ENCODE measurements around the gene NINJ1.

Gene NINJ1

DNA sequence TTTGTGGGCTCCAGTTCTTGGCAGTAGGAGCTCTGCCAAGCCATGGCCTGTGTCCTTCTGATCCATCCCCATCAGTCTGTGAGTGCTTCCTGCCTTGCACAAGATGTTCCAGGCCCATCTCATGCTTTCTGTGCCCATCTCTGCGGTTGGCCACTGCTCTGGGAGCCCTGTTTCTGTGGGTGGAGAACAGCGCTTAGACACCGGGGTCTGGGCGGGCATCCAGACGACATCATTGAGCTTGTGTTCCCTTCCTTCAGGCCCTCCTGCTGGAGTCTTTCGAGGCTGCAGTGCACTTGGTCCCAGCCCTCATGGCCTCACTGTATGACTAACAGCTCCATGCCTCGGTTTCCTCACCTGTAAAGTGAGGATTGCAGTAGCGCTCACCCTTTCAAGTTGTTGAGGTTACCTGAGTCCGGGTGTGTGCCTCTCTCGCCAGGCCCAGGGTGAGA, 52.9 kb downstream of the NINJ1 start:
- no peaks in the 10 kb centered on the region for H3K27me3 ChIP-seq (ENCODE audit: insufficient read depth, low read length, poor library complexity, severe bottlenecking)
- H3K79me2 ChIP-seq (ENCODE audit: insufficient read depth, low read length), result no peaks in the 10 kb centered on the region
- H3K9me3 ChIP-seq (ENCODE audit: insufficient read depth, low read depth, low read length), result no peaks in the 10 kb centered on the region
- H4K20me1 ChIP-seq (ENCODE audit: insufficient read depth, low read length, poor library complexity, severe bottlenecking), result no peaks in the 10 kb centered on the region
- H3K9me2 ChIP-seq (replicated peaks; ENCODE audit: low read depth, low read length), result no peaks in the 10 kb centered on the region
- H2AFZ ChIP-seq (ENCODE audit: low read length), result no peak overlapping the region
- peaks cover 36% of the 10 kb centered on the region for H3K4me1 ChIP-seq (ENCODE audit: insufficient read depth, low read length, poor library complexity, severe bottlenecking)
- H3K4me2 ChIP-seq (ENCODE audit: low read depth, low read length, poor library complexity, severe bottlenecking), result no peak overlapping the region
- TF ChIP-seq EZH2phosphoT487 (IDR thresholded peaks at IDR 0.05; ENCODE audit: borderline replicate concordance), result no peak
- TF ChIP-seq, protein P1, sequence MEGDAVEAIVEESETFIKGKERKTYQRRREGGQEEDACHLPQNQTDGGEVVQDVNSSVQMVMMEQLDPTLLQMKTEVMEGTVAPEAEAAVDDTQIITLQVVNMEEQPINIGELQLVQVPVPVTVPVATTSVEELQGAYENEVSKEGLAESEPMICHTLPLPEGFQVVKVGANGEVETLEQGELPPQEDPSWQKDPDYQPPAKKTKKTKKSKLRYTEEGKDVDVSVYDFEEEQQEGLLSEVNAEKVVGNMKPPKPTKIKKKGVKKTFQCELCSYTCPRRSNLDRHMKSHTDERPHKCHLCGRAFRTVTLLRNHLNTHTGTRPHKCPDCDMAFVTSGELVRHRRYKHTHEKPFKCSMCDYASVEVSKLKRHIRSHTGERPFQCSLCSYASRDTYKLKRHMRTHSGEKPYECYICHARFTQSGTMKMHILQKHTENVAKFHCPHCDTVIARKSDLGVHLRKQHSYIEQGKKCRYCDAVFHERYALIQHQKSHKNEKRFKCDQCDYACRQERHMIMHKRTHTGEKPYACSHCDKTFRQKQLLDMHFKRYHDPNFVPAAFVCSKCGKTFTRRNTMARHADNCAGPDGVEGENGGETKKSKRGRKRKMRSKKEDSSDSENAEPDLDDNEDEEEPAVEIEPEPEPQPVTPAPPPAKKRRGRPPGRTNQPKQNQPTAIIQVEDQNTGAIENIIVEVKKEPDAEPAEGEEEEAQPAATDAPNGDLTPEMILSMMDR (conservative IDR thresholded peaks at IDR 0.05; ENCODE audit: low read length), result no peak
- H3F3A ChIP-seq (ENCODE audit: low read depth), result no peaks in the 10 kb centered on the region
- no peak overlapping the region for H3K9ac ChIP-seq (ENCODE audit: low read depth, low read length, poor library complexity, severe bottlenecking)
- no peaks in the 10 kb centered on the region for H3K36me3 ChIP-seq (ENCODE audit: insufficient read depth, low read length)
- no peak overlapping the region for H3K4me3 ChIP-seq (ENCODE audit: low read length, poor library complexity, severe bottlenecking)

DNA sequence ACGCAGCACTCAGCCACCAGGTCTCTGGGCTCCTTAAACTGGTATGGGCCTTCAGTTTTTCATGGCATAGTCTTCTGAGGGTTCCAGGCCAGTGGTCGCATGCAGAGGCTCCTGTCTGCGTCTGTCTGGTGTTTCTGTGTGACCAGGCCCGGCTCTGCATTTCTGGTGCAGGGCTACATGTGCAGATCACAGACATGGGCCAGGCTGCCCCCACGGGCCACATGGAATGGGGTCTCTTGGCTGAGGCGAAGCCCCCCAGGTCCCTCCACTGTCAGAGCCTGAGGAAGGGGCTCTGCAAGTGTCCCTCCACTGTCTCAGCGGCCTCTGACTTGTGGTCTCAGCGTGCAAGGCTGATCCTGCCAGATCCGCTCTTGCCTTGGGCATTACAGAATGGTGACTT, 53.6 kb downstream of the NINJ1 start:
- no peak overlapping the region for H2AFZ ChIP-seq (ENCODE audit: low read length)
- H3K79me2 ChIP-seq (ENCODE audit: insufficient read depth, low read length), result no peaks in the 10 kb centered on the region
- no peak overlapping the region for H3K4me3 ChIP-seq (ENCODE audit: low read length, poor library complexity, severe bottlenecking)

DNA sequence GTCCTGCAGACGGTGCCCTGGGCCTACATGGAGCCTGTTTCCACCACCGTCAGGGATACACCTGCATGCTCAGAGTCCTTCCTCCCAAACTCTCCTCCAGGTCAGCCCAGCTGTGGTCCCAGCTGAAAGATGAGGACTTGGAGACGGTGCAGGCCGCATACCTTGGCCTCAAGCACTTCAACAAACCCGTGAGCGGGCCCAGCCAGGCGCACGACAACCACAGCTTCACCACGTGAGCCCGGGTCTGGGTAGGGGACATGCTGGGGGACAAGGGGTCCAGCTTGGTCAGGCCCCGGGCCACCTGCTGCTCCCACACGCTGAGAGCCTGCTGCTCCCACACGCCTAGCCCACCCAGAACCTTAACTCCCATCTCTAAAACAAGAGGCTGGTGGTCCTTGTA, 54.7 kb downstream of the NINJ1 start:
- Histone ChIP-seq H3K36me3 (ENCODE audit: insufficient read depth, low read length) (no peaks in the 10 kb centered on the region), H4K20me1 (ENCODE audit: insufficient read depth, low read length, poor library complexity, severe bottlenecking) (no peaks in the 10 kb centered on the region), H3K79me2 (ENCODE audit: insufficient read depth, low read length) (no peaks in the 10 kb centered on the region), H3K27me3 (ENCODE audit: insufficient read depth, low read length, poor library complexity, severe bottlenecking) (no peaks in the 10 kb centered on the region), H3K9me2 (replicated peaks; ENCODE audit: low read depth, low read length) (no peaks in the 10 kb centered on the region), H3K9me3 (ENCODE audit: insufficient read depth, low read depth, low read length) (no peaks in the 10 kb centered on the region), H3K4me1 (ENCODE audit: insufficient read depth, low read length, poor library complexity, severe bottlenecking) (peaks cover 30% of the 10 kb centered on the region), H3K4me2 (ENCODE audit: low read depth, low read length, poor library complexity, severe bottlenecking) (no peak overlapping the region), H3K9ac (ENCODE audit: low read depth, low read length, poor library complexity, severe bottlenecking) (no peak overlapping the region), H3K4me3 (ENCODE audit: low read length, poor library complexity, severe bottlenecking) (no peak overlapping the region), H3F3A (ENCODE audit: low read depth) (no peaks in the 10 kb centered on the region), H2AFZ (ENCODE audit: low read length) (no peak overlapping the region)
- TF ChIP-seq, protein P1 (conservative IDR thresholded peaks at IDR 0.05; ENCODE audit: low read length), result no peak

More for the DNA sequence above, 53.6 kb downstream of the NINJ1 start:
- no peaks in the 10 kb centered on the region for H3K9me3 ChIP-seq (ENCODE audit: insufficient read depth, low read depth, low read length)
- no peak overlapping the region for H3K4me2 ChIP-seq (ENCODE audit: low read depth, low read length, poor library complexity, severe bottlenecking)
- no peak overlapping the region for H3K9ac ChIP-seq (ENCODE audit: low read depth, low read length, poor library complexity, severe bottlenecking)
- no peaks in the 10 kb centered on the region for H3F3A ChIP-seq (ENCODE audit: low read depth)
- no peaks in the 10 kb centered on the region for H4K20me1 ChIP-seq (ENCODE audit: insufficient read depth, low read length, poor library complexity, severe bottlenecking)
- H3K9me2 ChIP-seq (replicated peaks; ENCODE audit: low read depth, low read length), result no peaks in the 10 kb centered on the region
- H3K4me1 ChIP-seq (ENCODE audit: insufficient read depth, low read length, poor library complexity, severe bottlenecking), result peaks cover 36% of the 10 kb centered on the region
- no peak for TF ChIP-seq EZH2phosphoT487 (IDR thresholded peaks at IDR 0.05; ENCODE audit: borderline replicate concordance)
- TF ChIP-seq, protein P1 (conservative IDR thresholded peaks at IDR 0.05; ENCODE audit: low read length), result no peak
- no peaks in the 10 kb centered on the region for H3K27me3 ChIP-seq (ENCODE audit: insufficient read depth, low read length, poor library complexity, severe bottlenecking)
- no peaks in the 10 kb centered on the region for H3K36me3 ChIP-seq (ENCODE audit: insufficient read depth, low read length)

All from Loucy (cell line).